ENCODE data around the gene ABCC1. TPM values are rescaled to one million over a fixed set of nuclear protein-coding genes. Genes with fewer than 3 reads are reported as not detected.

The ABCC1 gene
- total and polyA plus RNA-seq, 2 of the 4 experiments (the other 2 are of a cell fraction), result 39.4 to 66.0 TPM

- no peak overlapping the region for H3K14ac ChIP-seq (replicated peaks; ENCODE audit: low read depth, low read length)
- peaks cover 78% of the 10 kb centered on the region for H3K36me3 ChIP-seq (ENCODE audit: control insufficient read depth, insufficient read depth, low read length)
- no peak overlapping the region for H3K4me2 ChIP-seq (ENCODE audit: low read depth, low read length)
- no peak overlapping the region for H3K56ac ChIP-seq (ENCODE audit: extremely low read depth, insufficient read depth, low read length)
- peaks cover 8% of the 10 kb centered on the region; the same call in 1 of the 2 replicates for H3K9me1 ChIP-seq (ENCODE audit: insufficient read depth, low read length)
- H3K27me3 ChIP-seq (ENCODE audit: control insufficient read depth, insufficient read depth, low read length), result no peaks in the 10 kb centered on the region
- no peak overlapping the region for H2BK120ac ChIP-seq (ENCODE audit: low read depth, low read length)
- no peak for TF ChIP-seq RAD21 (IDR thresholded peaks at IDR 0.05; ENCODE audit: low read length)
- no peaks in the 10 kb centered on the region for H3K9me3 ChIP-seq (ENCODE audit: control insufficient read depth, insufficient read depth, low read length)
- 97% methylated on average over 6 of the region's 11 CpGs; no CpG with 5 or more reads in 1 of the 2 experiments for WGBS, 2 experiments (ENCODE audit: extremely low coverage in 2 of 2, insufficient read length in 1 of 2)
- ATAC-seq (ENCODE audit: low read depth) (no peak), DNase-seq (no peak)
- BruUV-seq (replicated peaks), result no TSS peak
- H3K27ac ChIP-seq (ENCODE audit: insufficient read depth, low read length), result no peak overlapping the region
- H2AFZ ChIP-seq (replicated peaks; ENCODE audit: low read length, poor library complexity), result no peak overlapping the region
- peaks cover 30% of the 10 kb centered on the region for H4K20me1 ChIP-seq (ENCODE audit: insufficient read depth, low read length)
- no peak overlapping the region for H2AK9ac ChIP-seq (replicated peaks; ENCODE audit: low read depth, low read length, poor library complexity)
- no peak overlapping the region for H4K91ac ChIP-seq (ENCODE audit: insufficient read depth, low read depth, low read length)
- ChIA-PET CTCF (no interaction called here), POLR2A (ENCODE audit: unreplicated experiment) (interaction anchor here (0.5 kb wide), 1 partner anchor 36 kb away, joined by 3 read pairs; no protein-coding TSS in a partner anchor)
- peaks cover 3% of the 10 kb centered on the region; the same call in 1 of the 2 replicates for H3K4me1 ChIP-seq (ENCODE audit: control insufficient read depth, insufficient read depth, low read length)
- no peak overlapping the region for H3K18ac ChIP-seq (ENCODE audit: low read depth, low read length)
- H2BK20ac ChIP-seq (ENCODE audit: low read depth, low read length), result no peak overlapping the region
- no peak overlapping the region for H2BK15ac ChIP-seq (ENCODE audit: low read depth, low read length)
- intact Hi-C loops (cut with micrococcal nuclease) (no loop called here), in situ Hi-C loops (cut with MboI; ENCODE audit: low sequenced_read_pairs) (no loop called here), dilution Hi-C loops (cut with HindIII; ENCODE audit: low sequenced_read_pairs, unreplicated experiment) (no loop called here)
- H4K5ac ChIP-seq (ENCODE audit: low read depth, low read length), result no peak overlapping the region
- no peak overlapping the region for H2AK5ac ChIP-seq (ENCODE audit: low read depth, low read length)
- H2BK5ac ChIP-seq (ENCODE audit: low read depth, low read length, poor library complexity, severe bottlenecking), result no peak overlapping the region
- no peak overlapping the region for H3K4ac ChIP-seq (ENCODE audit: low read depth, low read length)
- no peak overlapping the region for H3K9ac ChIP-seq (ENCODE audit: low read depth, low read length)
- no peak overlapping the region for H4K8ac ChIP-seq (ENCODE audit: low read depth in 2 of 2, low read length in 2 of 2)
- H3K4me3 ChIP-seq (ENCODE audit: insufficient read depth, low read depth, low read length), result no peak overlapping the region
- peaks cover 43 to 79% of the 10 kb centered on the region in 2 experiments for H3K79me1 ChIP-seq (ENCODE audit: low read depth in 1 of 2, low read length in 2 of 2)
- H3K23ac ChIP-seq (ENCODE audit: low read depth, low read length), result no peak overlapping the region
Observed at GRCh38 chr16:16059895-16060590, 110.6 kb downstream of the ABCC1 start.

Data from IMR-90 (cell line).